Measurements from ENCODE around the gene YPEL3. TPM values are rescaled to one million over a fixed set of nuclear protein-coding genes. Genes with fewer than 3 reads are reported as not detected.

YPEL3 gene
- total and polyA plus RNA-seq, 2 donors, result 16.5 to 117 TPM

GRCh38 chr16:30090610-30091331 lies 5.2 kb downstream of the YPEL3 start:
- DNase-seq (ENCODE audit: extremely low spot score), result no peak
- 59% methylated on average over 26 of the region's 26 CpGs for WGBS
- Histone ChIP-seq H3K4me1 (ENCODE audit: insufficient read depth) (no peaks in the 10 kb centered on the region), H3K27ac (ENCODE audit: low read depth) (peak overlapping the region; percentile 77), H3K4me3 (ENCODE audit: low read depth, low read length) (no peak overlapping the region), H3K36me3 (ENCODE audit: insufficient read depth) (no peaks in the 10 kb centered on the region)

- WGBS, result 75% methylated on average over 22 of the region's 22 CpGs
- H3K4me1 ChIP-seq (ENCODE audit: insufficient read depth), result no peaks in the 10 kb centered on the region
- H3K36me3 ChIP-seq (ENCODE audit: insufficient read depth), result no peaks in the 10 kb centered on the region
- no peak overlapping the region for H3K27ac ChIP-seq (ENCODE audit: low read depth)
- no peak for DNase-seq (ENCODE audit: extremely low spot score)
- no peak overlapping the region for H3K4me3 ChIP-seq (ENCODE audit: low read depth, low read length)
These were observed 7.0 kb downstream of the YPEL3 start for GRCh38 chr16:30088832-30089624.

- WGBS, result 75% methylated on average over 10 of the region's 10 CpGs
- no peaks in the 10 kb centered on the region for H3K36me3 ChIP-seq (ENCODE audit: insufficient read depth)
These were observed 7.7 kb downstream of the YPEL3 start for GRCh38 chr16:30088237-30088831.

DNA sequence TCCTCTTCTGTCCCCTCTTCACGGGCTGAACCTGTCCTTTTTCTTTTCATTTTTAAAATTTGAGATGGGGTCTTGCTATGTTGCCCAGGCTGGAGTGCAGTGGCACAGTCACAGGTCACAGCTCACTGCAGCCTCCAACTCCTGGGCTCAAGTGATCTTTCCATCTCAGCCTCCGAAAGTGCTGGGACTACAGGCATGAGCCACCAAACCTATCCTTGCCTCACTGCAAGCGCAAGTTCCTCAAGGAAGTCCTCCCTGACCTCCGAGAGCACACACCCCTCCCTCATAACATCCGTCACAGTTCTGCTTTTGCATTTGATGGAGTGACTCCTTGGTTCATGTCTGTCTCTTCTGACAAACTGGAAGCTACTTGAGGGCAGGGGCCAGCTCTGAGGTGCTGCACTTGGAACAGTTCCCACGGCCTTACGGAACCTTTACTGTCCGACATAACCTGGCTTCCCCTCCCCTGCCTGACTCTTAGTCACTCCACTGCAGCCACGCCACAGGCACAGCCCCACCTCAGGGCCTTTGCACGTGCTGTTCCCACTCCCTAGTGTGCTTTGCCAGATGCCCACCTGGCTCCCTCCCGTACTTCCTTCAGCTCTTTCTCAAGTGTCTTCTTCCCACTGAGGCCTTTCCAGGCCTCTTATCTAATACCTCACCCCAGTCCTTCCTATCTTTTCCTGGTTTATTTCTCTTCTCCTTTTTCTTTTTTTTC lies 8.7 kb downstream of the YPEL3 start:
- Histone ChIP-seq H3K4me1 (ENCODE audit: insufficient read depth) (no peaks in the 10 kb centered on the region), H3K36me3 (ENCODE audit: insufficient read depth) (no peaks in the 10 kb centered on the region), H3K4me3 (ENCODE audit: low read depth, low read length) (no peak overlapping the region), H3K27ac (ENCODE audit: low read depth) (no peak overlapping the region)
- no peak for DNase-seq (ENCODE audit: extremely low spot score)
- 91% methylated on average over 11 of the region's 11 CpGs for WGBS

More at GRCh38 chr16:30088237-30088831, 7.7 kb downstream of the YPEL3 start:
- H3K4me1 ChIP-seq (ENCODE audit: insufficient read depth), result no peaks in the 10 kb centered on the region
- no peak overlapping the region for H3K4me3 ChIP-seq (ENCODE audit: low read depth, low read length)
- no peak overlapping the region for H3K27ac ChIP-seq (ENCODE audit: low read depth)
- DNase-seq (ENCODE audit: extremely low spot score), result no peak

DNA sequence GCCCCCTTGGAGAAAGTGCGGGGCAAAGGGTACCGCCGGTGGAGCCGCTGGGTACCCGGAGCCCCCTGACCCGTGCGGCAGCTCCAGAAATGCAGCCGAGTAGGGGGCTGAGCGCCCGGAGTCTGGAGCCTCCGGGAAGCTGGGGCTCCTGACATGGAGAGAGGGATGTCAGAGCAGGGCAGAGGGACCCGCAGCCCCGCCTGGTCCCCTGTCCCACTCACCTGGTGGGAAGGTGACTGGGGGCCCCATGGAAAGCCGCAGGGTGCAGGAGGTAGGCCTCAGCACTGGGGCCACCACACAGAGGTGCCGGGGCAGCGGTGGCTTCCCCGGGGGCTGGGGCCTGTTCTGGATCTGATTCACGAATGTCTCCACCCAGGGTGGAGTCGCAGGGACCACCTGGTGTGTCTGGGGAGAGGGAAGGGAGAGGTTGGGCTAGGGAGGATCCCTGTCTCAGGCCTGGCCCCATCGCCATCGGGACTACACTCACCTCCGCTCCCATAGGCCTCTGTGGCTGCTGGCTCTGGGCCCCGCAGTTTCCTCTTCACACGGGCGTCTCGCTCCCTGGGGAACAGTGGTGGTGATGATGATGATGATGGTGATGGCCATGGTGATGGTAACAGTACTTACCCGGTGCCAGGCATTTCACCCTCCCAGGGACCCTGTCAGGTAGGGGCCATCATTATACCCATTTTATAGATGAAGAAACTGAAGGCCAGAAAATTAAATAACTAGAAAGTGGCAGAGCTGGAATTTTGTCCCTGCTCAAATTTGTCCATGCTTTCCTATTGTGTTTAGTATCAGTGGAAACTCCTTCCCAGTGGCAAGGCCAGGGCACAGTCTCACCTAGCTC lies 9.5 kb downstream of the YPEL3 start:
- Histone ChIP-seq H3K27ac (ENCODE audit: low read depth) (no peak overlapping the region), H3K4me1 (ENCODE audit: insufficient read depth) (no peaks in the 10 kb centered on the region), H3K36me3 (ENCODE audit: insufficient read depth) (no peaks in the 10 kb centered on the region), H3K4me3 (ENCODE audit: low read depth, low read length) (no peak overlapping the region)
- no peak for DNase-seq (ENCODE audit: extremely low spot score)
- WGBS, result 71% methylated on average over 27 of the region's 27 CpGs

DNA sequence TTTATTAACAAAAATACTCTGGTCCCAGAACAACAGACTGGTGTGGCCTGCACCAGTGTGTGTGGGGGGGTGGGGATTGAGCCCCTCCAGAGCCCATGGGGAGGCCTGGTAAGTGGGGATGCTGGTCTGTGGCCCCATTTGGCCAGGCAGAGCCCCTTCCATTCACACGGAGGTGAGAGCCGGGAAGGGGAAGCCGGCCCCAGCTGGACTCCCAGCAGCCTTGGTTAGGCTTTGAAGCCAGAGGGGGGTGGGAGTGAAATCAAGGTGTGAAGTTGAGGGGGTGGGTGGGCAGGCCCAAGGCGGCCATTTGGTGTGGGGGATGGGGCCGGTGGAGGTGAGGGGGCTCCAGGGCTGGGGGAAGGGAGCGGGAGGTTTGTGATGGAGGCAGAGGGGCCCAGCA lies 10.2 kb downstream of the YPEL3 start:
- H3K4me3 ChIP-seq (ENCODE audit: low read depth, low read length), result no peak overlapping the region
- H3K27ac ChIP-seq (ENCODE audit: low read depth), result no peak overlapping the region
- no peaks in the 10 kb centered on the region for H3K36me3 ChIP-seq (ENCODE audit: insufficient read depth)
- WGBS, result 62% methylated on average over 6 of the region's 6 CpGs
- H3K4me1 ChIP-seq (ENCODE audit: insufficient read depth), result no peaks in the 10 kb centered on the region
- no peak for DNase-seq (ENCODE audit: extremely low spot score)

- H3K27ac ChIP-seq (ENCODE audit: low read depth), result no peak overlapping the region
- H3K36me3 ChIP-seq (ENCODE audit: insufficient read depth), result no peaks in the 10 kb centered on the region
- WGBS, result 44% methylated on average over 3 of the region's 3 CpGs
- H3K4me1 ChIP-seq (ENCODE audit: insufficient read depth), result no peaks in the 10 kb centered on the region
- H3K4me3 ChIP-seq (ENCODE audit: low read depth, low read length), result no peak overlapping the region
- no peak for DNase-seq (ENCODE audit: extremely low spot score)
These were observed 10.8 kb downstream of the YPEL3 start for GRCh38 chr16:30085247-30085646.

GRCh38 chr16:30084816-30085159 lies 11.2 kb downstream of the YPEL3 start:
- no peaks in the 10 kb centered on the region for H3K4me1 ChIP-seq (ENCODE audit: insufficient read depth)
- H3K27ac ChIP-seq (ENCODE audit: low read depth), result no peak overlapping the region
- H3K4me3 ChIP-seq (ENCODE audit: low read depth, low read length), result no peak overlapping the region
- H3K36me3 ChIP-seq (ENCODE audit: insufficient read depth), result no peaks in the 10 kb centered on the region
- DNase-seq (ENCODE audit: extremely low spot score), result no peak
- 56% methylated on average over 17 of the region's 17 CpGs for WGBS

DNA sequence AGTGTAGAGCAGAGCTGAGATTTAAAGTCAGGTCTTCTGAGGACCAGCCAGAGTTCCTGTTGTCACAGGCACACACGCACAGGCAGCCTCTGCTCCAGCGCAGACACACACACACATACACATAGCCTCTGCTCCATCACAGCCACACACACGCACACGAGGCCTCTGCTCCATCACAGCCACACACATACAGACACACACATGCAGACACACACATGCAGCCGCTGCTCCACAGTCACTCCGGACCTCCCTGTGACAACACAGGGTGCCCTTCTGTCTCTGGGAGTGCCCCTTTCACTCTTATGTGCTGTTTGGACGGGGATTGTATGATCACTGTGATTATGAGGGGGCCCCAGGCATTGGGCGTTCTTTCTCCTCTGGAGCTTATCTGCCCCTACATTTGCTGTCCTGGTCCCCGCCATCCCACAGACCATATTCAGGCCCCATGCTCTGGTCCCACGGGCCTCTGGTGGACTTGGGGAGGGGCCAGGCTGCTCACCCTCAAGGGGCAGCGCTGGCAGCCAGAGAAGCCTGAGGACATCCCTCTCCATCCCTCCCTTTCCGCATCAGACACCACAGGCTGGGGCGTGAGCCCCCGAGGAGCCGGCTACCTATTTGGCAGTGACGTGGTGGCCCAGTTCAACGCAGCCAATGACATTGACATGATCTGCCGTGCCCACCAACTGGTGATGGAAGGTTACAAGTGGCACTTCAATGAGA lies 11.8 kb downstream of the YPEL3 start:
- no peak for DNase-seq (ENCODE audit: extremely low spot score)
- no peaks in the 10 kb centered on the region for H3K4me1 ChIP-seq (ENCODE audit: insufficient read depth)
- H3K4me3 ChIP-seq (ENCODE audit: low read depth, low read length), result no peak overlapping the region
- no peak overlapping the region for H3K27ac ChIP-seq (ENCODE audit: low read depth)
- no peaks in the 10 kb centered on the region for H3K36me3 ChIP-seq (ENCODE audit: insufficient read depth)
- 85% methylated on average over 18 of the region's 18 CpGs for WGBS

DNA sequence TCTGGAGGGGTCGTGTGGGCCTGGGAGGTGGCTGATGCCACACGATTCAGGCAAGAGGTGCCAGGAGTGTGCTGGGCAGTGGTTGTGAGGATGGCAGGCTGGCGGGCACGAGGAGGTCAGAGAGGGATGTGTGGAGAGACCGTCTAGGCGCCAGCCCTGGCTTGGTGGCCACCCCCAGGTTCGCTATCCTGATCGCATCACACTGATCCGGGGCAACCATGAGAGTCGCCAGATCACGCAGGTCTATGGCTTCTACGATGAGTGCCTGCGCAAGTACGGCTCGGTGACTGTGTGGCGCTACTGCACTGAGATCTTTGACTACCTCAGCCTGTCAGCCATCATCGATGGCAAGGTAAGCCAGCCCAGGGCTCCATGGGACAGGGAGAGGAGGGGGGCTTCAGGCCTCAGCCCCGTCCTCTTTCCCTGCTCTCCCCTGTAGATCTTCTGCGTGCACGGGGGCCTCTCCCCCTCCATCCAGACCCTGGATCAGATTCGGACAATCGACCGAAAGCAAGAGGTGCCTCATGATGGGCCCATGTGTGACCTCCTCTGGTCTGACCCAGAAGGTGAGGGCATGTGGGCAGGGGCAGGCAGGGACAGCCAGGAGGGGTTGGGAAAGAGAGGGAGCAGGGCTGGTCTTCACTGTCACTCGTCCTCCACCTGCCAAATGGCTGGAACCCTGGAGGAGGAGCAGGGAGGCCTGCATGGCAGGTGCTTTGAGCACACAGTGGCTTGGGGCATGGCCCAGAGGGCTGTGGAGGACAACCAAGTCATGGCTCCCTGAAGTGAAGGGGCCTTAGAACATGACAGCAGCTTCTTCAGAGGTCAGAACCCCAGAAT lies 12.6 kb downstream of the YPEL3 start:
- WGBS, result 91% methylated on average over 24 of the region's 24 CpGs
- peaks cover 2% of the 10 kb centered on the region for H3K36me3 ChIP-seq (ENCODE audit: insufficient read depth)
- DNase-seq (ENCODE audit: extremely low spot score), result no peak

GRCh38 chr16:30082545-30083090 lies 13.4 kb downstream of the YPEL3 start:
- Histone ChIP-seq H3K4me3 (ENCODE audit: low read depth, low read length) (no peak overlapping the region), H3K4me1 (ENCODE audit: insufficient read depth) (no peaks in the 10 kb centered on the region), H3K36me3 (ENCODE audit: insufficient read depth) (peaks cover 2% of the 10 kb centered on the region), H3K27ac (ENCODE audit: low read depth) (no peak overlapping the region)
- WGBS, result 85% methylated on average over 20 of the region's 20 CpGs
- DNase-seq (ENCODE audit: extremely low spot score), result no peak

More for the DNA sequence above, 12.6 kb downstream of the YPEL3 start:
- Histone ChIP-seq H3K27ac (ENCODE audit: low read depth) (no peak overlapping the region), H3K4me1 (ENCODE audit: insufficient read depth) (no peaks in the 10 kb centered on the region), H3K4me3 (ENCODE audit: low read depth, low read length) (no peak overlapping the region)

Measured in urinary bladder (tissue), 4 donors.